GM21786 (cell line): Measurements from ENCODE around the gene COPG1.

Source experiments
- ATAC-seq: cut with Tn5 transposase; IDR thresholded peaks from one replicate; pipeline ENCODE4 v1.9.1; 2021; ENCODE audit not compliant: unreplicated experiment

The COPG1 gene

GRCh38 chr3:129277829-129278271 lies 28.4 kb downstream of the COPG1 start:
- no peak for ATAC-seq

- peak; percentile 35 for ATAC-seq
Measured at GRCh38 chr3:129278439-129278965, 29.1 kb downstream of the COPG1 start, which contains the start of gene HMCES. TSS of gene HMCES (plus strand) at chr3:129278870. CDS start at chr3:129279733, 863 bp downstream.

- ATAC-seq: no peak
Measured at GRCh38 chr3:129278966-129279906, 29.8 kb downstream of the COPG1 start.

- no peak for ATAC-seq
Measured at GRCh38 chr3:129280183-129280582, 30.8 kb downstream of the COPG1 start.

- ATAC-seq: no peak
Measured at GRCh38 chr3:129281726-129282125, 32.3 kb downstream of the COPG1 start.

GRCh38 chr3:129282727-129283327 lies 33.4 kb downstream of the COPG1 start:
- ATAC-seq: peak; percentile 77

GRCh38 chr3:129286081-129286480 lies 36.7 kb downstream of the COPG1 start:
- ATAC-seq: no peak

GRCh38 chr3:129288446-129288845 lies 39.0 kb downstream of the COPG1 start:
- ATAC-seq: no peak

GRCh38 chr3:129289201-129289921 lies 40.0 kb downstream of the COPG1 start:
- no peak for ATAC-seq

GRCh38 chr3:129291236-129291886 lies 42.0 kb downstream of the COPG1 start:
- ATAC-seq: no peak

GRCh38 chr3:129295286-129295685 lies 45.9 kb downstream of the COPG1 start:
- no peak for ATAC-seq

- ATAC-seq: no peak
Measured at GRCh38 chr3:129304146-129304961, 54.9 kb downstream of the COPG1 start.

- no peak for ATAC-seq
Measured at GRCh38 chr3:129304962-129305222, 55.5 kb downstream of the COPG1 start.

GRCh38 chr3:129305592-129306091 lies 56.2 kb downstream of the COPG1 start:
- ATAC-seq: peak; percentile 44

GRCh38 chr3:129308636-129309035 lies 59.2 kb downstream of the COPG1 start:
- ATAC-seq: no peak

GRCh38 chr3:129310111-129311011 lies 61.0 kb downstream of the COPG1 start:
- ATAC-seq: peak; percentile 32

- ATAC-seq: no peak
Measured at GRCh38 chr3:129311054-129311902, 61.9 kb downstream of the COPG1 start.
